Activated CD8-positive, alpha-beta memory T cell treated with anti-CD3 and anti-CD28 coated beads for 48 hours (primary cell): Measurements from ENCODE around the gene PYGO2.
"Not testable (repeated sequence)": the region's sequence is repeated elsewhere in the genome, so short reads cannot be mapped to it uniquely, and the experiment has no call there.

Source experiments
- DNase-seq, 3 experiments: peaks; one replicate each; pipeline ENCODE4 v3.0.0-alpha.2; 2020; ENCODE audit warnings: low read depth in 2 of 3, low spot score in 2 of 3

Gene PYGO2

DNA sequence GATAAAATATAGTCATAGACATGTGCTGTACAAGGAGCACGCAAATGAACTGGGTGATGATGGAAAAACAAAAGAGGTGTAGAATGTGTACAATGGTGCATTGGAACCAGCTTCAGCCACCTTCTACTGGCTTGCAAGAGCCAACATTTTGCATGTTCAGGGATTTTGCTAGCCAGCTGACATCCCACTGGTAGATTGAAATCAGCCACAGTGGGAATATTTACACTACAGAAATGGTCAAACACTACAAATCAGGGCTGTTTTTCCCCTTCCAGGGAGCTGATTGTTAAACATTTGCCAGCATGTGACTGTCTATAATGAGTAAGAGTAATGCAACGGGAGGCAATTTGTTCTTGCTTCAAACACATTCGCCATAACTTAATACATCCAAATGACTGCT lies 48.3 kb downstream of the PYGO2 start:
- no peak for DNase-seq

DNA sequence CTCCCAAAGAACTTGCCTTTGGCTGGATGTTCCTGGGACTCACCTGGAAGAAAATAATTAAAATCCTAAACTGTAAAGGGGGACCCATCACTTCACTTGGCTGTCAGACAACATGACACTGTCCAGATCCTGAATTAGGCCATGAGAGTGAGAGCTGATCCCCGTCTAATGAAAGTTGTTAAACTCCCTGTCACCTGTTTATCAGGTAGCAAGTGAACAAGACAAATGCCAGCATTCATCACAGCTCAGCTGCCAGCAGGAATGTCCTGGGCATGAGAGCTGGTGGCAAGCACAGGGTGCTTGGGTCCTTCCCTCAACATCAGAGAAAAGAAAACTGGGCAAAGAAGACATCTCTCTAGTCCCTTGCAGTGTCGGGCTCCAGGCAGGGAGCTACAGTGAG lies 48.8 kb downstream of the PYGO2 start:
- DNase-seq: no peak

DNA sequence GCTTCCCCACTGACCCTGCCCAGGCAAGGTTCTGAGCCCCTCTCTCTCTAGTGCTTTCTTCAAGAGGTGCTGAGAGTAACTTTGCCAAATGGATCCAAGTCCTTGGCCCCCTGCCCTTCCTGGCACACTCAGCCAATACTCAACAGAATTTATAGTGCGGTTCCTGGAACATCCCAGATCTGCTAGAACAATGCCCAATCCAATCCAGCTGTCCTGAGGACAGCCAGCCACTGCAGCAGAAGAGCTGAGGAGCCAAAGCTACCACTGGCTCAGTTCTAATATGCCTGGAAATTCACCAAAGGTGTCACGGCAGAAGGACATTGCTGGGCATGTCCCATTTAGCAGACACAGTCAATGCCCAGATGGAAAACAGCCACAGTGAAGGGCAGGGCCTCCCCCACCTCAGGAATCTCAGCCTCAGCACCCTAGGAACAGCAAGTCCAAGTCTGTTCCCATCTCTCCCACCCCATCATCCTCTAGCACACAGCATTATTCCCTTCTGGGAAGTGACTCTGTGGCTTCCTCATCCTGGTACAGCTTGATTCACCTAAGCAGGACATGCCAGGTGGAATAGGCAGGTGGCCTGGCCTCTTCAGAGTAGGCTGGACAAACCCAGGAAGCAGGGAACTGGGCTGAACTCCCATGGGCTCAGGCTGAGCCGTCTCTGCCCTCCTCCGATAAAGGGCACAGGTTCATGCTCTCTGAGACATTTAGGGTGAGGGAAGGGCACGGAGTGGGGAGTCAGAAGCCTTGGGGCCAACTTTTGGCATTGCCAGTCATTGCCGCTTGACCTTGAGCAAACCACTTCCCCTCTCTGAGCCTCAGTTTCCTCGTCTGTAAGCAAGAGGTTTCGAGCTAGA lies 49.7 kb downstream of the PYGO2 start:
- no peak for DNase-seq

DNA sequence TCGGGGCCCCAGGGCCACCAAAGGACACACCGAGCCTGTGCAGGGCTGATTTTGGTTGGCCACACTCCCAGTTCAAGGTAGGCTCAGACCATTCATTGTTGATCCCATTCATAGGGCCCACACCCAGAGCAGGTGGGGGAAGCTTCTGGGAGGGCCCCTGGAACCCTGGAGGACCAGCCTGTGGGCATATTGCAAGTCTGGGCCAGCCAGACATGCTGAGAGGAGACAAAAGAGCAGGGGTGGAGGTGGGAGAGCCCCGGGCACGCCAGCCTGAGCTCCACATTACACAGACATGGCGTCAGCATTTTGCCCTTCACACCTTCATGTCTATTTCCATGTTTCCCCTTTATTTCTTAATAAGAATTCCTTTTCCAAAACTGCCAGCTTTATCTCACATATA lies 50.7 kb downstream of the PYGO2 start:
- no peak for DNase-seq

DNA sequence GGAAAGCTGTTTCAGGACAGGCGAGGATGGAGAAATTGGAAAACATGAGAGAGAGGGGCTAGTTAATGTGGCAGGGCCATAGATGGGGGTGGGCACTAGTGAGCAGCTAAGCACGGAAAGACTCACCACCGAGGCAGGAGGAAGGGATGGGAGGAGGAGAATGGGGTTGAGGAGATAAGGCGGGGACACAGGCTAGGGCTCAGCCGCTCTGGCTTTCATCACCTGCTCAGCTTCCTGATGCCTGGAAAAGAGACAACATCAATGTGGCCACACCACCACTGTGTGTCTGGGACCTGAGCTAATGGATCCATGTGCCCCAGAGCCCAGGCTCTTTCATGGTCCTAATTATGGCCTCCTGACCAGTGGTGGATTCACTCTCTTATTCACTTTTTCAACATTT lies 52.6 kb downstream of the PYGO2 start:
- DNase-seq: no peak

DNA sequence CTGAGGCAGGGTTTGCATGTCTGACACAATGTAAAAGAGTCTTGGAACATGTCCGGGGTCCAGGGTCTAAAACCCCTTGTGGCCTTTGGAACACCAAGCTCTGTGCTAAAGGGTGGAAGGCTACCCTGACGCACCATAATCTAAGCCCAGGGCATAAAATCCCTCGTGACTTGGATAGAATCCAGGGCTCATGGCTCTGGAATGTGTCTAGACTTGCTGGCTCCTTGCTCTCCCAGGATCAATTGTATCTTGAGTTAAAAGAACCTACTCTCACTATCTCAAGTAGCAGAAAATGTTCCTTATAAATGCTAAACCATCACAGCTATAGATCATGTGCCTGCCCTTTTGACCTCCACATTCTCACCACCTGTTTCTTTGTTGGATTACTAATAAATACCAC lies 53.5 kb downstream of the PYGO2 start:
- DNase-seq: not testable (repeated sequence)
